Inferior parietal cortex (tissue), 1 donor: ENCODE results near the gene EVPL.

Experiments
- DNase-seq: peaks from one replicate; pipeline ENCODE4 v3.0.0-alpha.2; 2016; ENCODE audit errors: extremely low spot score

EVPL gene

GRCh38 chr17:75959839-75960511 is 67.1 kb downstream of the EVPL start:
- DNase-seq: no peak

DNA sequence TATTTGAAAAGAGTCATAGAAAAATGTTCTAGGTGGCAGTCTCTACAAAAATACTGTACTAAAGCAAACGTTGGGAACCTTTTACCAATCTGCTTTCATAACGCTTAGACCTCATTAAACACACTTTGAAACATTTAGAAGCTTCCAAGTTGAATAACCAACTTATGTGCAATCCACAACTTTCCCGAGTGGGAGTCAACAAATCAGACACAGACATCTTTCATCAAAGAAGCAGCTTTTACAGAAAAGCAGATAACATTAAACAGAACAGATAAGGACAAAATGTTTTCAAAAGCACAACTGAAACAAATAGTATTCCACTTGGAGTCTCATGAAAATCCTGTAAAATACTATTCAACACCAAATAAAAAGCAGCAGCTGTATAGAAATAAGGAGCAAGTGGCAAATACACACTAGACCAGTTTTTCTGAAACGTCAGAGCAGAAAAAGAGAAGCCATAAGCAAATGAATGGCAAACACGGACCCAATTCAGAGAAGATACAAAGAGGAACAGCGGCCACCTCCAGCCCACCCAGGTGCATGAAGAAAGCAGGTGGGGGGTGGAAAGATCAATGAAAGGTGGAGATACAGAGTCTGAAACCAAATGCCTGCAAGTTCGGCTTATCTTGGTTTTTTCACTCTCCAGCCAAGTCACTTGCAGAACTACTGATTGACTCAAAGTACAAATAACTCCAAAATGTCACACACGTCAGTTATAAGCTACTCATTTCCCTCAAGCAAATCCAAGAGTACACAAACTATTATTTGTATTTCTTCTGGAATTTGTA is 67.9 kb downstream of the EVPL start:
- no peak for DNase-seq
